Raji (cell line): ENCODE measurements around the gene SVOP.

Experiments used
- POLR2A ChIP-seq: IDR thresholded peaks from 2 replicates; pipeline ENCODE4 v1.6.1; 2011; ENCODE audit warnings: low read depth, low read length, control low read depth; ENCODE audit not compliant: insufficient read depth

SVOP gene

GRCh38 chr12:109044241-109044640, 23.4 kb upstream of the SVOP start:
- no peak for TF ChIP-seq POLR2A

- no peak for TF ChIP-seq POLR2A
Measured at GRCh38 chr12:109036975-109037374, 16.1 kb upstream of the SVOP start.

GRCh38 chr12:109033239-109034196, 12.7 kb upstream of the SVOP start:
- no peak for TF ChIP-seq POLR2A

- no peak for TF ChIP-seq POLR2A
Measured at GRCh38 chr12:109029411-109029810, 8.5 kb upstream of the SVOP start.

DNA sequence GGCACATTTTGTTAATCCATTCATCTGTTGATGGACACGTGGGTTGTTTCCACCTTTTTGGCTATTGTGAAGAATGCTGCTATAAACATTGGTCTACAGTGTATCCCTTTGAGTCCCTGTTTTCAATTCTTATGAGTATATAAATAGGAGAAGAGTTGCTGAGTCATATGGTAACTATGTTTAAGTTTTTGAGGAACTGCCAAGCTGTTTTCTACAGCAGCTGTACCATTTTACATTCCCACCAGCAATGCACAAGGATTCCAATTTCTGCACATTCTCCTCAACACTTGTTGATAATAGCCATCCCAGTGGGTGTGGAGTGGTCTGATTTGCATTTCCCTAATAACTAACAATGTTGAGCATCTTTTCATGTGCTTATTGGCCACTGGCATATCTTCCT, 6.9 kb upstream of the SVOP start:
- no peak for TF ChIP-seq POLR2A

GRCh38 chr12:109020146-109020795, 597 bp downstream of the SVOP start:
- no peak for TF ChIP-seq POLR2A

GRCh38 chr12:109018296-109018695, 2.6 kb downstream of the SVOP start:
- no peak for TF ChIP-seq POLR2A

DNA sequence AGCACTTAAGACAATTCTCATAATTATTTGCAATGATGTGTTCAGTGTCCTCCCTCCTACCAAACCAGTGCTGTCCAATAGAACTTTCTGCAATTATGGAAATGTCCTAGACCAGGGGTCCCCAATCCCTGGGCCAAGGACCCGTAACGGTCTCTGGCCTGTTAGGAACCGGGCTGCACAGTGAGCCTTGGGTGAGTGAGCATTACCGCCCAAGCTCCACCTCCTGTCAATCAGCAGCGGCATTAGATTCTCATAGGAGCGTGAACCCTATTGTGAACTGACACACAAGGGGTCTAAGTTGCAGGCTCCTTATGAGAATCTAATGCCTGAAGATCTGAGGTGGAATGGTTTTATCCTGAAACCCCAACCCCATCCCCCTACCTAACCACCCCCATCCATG, 3.9 kb downstream of the SVOP start:
- no peak for TF ChIP-seq POLR2A

GRCh38 chr12:109016016-109016415, 4.9 kb downstream of the SVOP start:
- no peak for TF ChIP-seq POLR2A

GRCh38 chr12:109014984-109015765, 5.7 kb downstream of the SVOP start:
- no peak for TF ChIP-seq POLR2A

GRCh38 chr12:109010259-109010658, 10.6 kb downstream of the SVOP start:
- no peak for TF ChIP-seq POLR2A

DNA sequence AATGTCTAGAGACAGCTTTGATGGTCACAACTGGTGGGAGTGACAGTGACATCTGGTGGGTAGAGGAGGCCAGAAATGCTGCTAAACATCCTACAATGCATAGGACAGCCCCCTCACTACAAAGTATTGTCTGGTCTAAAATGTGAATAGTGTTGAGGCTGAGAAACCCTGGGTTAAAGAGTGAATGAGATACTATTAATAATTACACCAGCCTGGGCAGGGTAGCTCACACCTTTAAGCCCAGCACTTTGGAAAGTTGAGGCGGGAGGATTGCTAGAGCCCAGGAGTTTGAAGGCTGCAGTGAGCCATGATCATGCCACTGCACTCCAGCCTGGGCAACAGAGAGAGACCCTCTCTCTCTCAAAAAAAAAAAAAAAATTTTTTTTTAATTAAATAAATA, 11.1 kb downstream of the SVOP start:
- TF ChIP-seq POLR2A = no peak

- TF ChIP-seq POLR2A = no peak
Measured at GRCh38 chr12:109004017-109004416, 16.9 kb downstream of the SVOP start.

DNA sequence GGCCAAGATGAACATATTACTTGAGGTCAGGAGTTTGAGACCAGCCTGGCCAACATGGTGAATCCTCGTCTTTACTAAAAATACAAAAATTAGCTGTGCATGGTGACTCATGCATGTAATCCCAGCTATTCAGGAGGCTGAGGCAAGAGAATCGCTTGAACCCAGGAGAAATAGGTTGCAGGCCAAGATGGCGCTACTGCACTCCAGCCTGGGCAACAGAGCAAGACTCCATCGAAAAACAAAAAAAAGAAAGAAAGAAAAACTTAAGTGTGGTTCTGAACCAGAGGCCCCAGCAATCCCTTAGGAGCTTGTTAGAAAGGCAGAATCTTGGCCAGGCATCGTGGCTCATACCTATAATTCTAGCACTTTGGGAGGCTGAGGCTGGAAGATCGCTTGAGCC, 24.5 kb downstream of the SVOP start:
- TF ChIP-seq POLR2A = no peak

GRCh38 chr12:108995370-108995992, 25.4 kb downstream of the SVOP start:
- no peak for TF ChIP-seq POLR2A

- TF ChIP-seq POLR2A = no peak
Measured at GRCh38 chr12:108989376-108989775, 31.5 kb downstream of the SVOP start.

DNA sequence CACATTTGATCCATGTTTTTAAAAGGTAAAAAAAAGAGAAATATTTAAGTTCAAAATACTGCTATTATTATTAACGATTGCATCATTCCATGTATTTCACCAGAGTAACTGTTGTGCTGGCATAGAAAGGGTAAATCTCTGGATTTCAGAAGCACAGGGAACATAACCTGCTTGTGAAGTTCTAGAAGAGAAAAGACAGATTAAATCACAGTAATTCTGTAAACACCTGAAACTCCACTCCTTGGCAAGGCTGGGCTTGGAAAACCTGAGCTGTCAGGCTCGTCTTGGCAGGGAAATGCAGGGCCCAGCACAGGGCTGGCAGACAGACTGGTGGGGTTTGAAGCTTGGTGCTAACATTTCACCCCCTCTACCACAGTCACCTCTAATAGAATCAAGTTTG, 35.1 kb downstream of the SVOP start:
- no peak for TF ChIP-seq POLR2A
